Tibial nerve (tissue), 4 donors: ENCODE results near the gene TNFRSF19.
A peak's percentile ranks its signal among the peaks of the same experiment; 100 is the strongest.

Experiments
- EP300 ChIP-seq, 2 donors: sonication (generic); formaldehyde crosslinking; IDR thresholded peaks; one replicate each; pipeline ENCODE4 v1.6.1; 2017; ENCODE audit warnings: antibody characterized with exemption in 2 of 2, mild to moderate bottlenecking in 1 of 2
- TF ChIP-seq, protein P1 (sequence below), 5 experiments: fragments of 200-600 bp in 3 of 5; fragments of 450-650 bp in 2 of 5; sonication (generic) in 3 of 5; IDR thresholded peaks; one replicate each; pipeline ENCODE4 v1.5.1; 2016 to 2019; ENCODE audit warnings: antibody characterized with exemption in 5 of 5, mild to moderate bottlenecking in 3 of 5, moderate library complexity in 2 of 5

DNA sequence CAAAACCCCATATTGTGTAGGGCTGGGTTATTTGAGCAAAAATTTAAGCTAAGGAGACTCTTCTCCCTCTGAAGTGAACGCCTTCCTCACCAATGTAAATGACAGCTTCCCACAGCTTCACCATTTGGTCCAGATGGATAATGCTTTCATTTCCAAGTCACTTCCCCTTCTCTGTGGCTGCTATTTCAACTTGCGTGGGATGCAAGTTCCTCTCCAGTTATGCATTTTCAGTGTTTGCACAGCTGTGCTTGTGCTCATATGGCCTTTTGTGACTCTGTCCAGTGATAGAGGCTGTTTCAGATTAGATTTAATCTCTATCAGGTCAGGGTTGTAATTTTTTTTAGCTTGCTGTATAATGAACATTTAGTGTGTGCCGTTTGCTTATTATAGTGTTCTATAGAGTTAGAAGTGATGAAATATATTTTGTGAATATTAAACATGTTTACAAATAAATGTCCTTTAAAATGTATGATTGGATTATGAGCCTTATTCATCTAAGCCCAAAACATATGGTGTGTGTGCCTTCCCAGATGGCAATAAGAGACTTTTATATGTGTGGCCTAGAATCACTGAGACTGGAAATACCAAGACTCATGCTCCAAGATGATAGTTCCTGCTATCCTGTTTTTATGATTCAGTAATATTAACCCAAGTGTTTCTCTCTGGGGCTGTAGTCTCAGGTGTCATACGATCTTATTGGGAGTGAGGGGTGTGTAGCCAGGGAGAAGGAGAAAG is 86.6 kb downstream of the TNFRSF19 start:
- TF ChIP-seq, protein P1, sequence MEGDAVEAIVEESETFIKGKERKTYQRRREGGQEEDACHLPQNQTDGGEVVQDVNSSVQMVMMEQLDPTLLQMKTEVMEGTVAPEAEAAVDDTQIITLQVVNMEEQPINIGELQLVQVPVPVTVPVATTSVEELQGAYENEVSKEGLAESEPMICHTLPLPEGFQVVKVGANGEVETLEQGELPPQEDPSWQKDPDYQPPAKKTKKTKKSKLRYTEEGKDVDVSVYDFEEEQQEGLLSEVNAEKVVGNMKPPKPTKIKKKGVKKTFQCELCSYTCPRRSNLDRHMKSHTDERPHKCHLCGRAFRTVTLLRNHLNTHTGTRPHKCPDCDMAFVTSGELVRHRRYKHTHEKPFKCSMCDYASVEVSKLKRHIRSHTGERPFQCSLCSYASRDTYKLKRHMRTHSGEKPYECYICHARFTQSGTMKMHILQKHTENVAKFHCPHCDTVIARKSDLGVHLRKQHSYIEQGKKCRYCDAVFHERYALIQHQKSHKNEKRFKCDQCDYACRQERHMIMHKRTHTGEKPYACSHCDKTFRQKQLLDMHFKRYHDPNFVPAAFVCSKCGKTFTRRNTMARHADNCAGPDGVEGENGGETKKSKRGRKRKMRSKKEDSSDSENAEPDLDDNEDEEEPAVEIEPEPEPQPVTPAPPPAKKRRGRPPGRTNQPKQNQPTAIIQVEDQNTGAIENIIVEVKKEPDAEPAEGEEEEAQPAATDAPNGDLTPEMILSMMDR (IDR thresholded peaks at IDR 0.05) = no peak
- TF ChIP-seq EP300 (IDR thresholded peaks at IDR 0.05) = peak in 1 of 2 donors; percentile 47
